ENCODE measurements around the gene PSMA5.
"Not testable (repeated sequence)": the region's sequence is repeated elsewhere in the genome, so short reads cannot be mapped to it uniquely, and the experiment has no call there.

PSMA5 gene

GRCh38 chr1:109432336-109432735 is 6.1 kb upstream of the PSMA5 start:
- no peak for DNase-seq (ENCODE audit: low spot score)

DNA sequence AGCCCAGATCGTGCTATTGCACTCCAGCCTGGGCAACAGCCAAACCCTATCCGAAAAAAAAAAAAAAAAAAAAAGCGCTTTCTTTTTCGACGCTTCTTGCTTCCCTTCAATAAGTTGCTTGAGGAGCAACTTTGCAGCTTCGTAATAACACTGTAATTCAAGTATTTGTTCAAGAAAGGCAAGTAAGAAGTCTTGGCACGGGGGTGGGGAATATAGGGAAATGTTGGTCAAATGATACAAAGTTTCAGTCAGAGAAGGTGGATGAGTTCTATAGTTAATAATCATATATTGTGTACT is 871 bp upstream of the PSMA5 start:
- no peak for DNase-seq (ENCODE audit: low spot score)

- DNase-seq (ENCODE audit: low spot score), result no peak
Observed at GRCh38 chr1:109425391-109426280, 612 bp downstream of the PSMA5 start.

GRCh38 chr1:109423498-109423897 is 2.8 kb downstream of the PSMA5 start:
- DNase-seq (ENCODE audit: low spot score), result no peak

GRCh38 chr1:109412551-109412950 is 13.7 kb downstream of the PSMA5 start:
- DNase-seq (ENCODE audit: low spot score), result no peak

GRCh38 chr1:109404838-109405237 is 21.4 kb downstream of the PSMA5 start:
- DNase-seq (ENCODE audit: low spot score), result no peak

DNA sequence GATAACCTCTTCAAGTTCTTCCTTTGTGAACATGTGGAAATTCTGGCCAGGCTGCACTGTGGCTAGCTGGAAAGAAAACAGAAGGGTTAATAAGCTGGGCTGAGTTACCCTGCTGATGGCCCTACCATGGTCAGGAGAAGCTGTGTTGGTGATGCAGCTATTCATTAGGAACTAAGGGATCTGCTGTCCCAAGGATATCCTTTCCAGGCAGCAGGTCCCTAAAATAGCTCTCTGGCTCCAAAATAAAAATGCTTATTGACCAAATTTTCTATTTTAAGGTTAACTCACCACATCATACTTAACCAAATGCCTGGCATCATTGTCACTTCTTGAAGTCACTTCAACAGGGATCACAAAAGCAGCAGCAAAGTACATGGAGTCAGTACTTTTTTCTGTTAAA is 24.2 kb downstream of the PSMA5 start:
- DNase-seq (ENCODE audit: low spot score), result no peak

- no peak for DNase-seq (ENCODE audit: low spot score)
Observed at GRCh38 chr1:109400035-109400655, 26.1 kb downstream of the PSMA5 start.

GRCh38 chr1:109399326-109399957 is 26.8 kb downstream of the PSMA5 start:
- DNase-seq (ENCODE audit: low spot score), result peak; percentile 27

GRCh38 chr1:109398343-109399225 is 27.7 kb downstream of the PSMA5 start:
- DNase-seq (ENCODE audit: low spot score), result no peak

DNA sequence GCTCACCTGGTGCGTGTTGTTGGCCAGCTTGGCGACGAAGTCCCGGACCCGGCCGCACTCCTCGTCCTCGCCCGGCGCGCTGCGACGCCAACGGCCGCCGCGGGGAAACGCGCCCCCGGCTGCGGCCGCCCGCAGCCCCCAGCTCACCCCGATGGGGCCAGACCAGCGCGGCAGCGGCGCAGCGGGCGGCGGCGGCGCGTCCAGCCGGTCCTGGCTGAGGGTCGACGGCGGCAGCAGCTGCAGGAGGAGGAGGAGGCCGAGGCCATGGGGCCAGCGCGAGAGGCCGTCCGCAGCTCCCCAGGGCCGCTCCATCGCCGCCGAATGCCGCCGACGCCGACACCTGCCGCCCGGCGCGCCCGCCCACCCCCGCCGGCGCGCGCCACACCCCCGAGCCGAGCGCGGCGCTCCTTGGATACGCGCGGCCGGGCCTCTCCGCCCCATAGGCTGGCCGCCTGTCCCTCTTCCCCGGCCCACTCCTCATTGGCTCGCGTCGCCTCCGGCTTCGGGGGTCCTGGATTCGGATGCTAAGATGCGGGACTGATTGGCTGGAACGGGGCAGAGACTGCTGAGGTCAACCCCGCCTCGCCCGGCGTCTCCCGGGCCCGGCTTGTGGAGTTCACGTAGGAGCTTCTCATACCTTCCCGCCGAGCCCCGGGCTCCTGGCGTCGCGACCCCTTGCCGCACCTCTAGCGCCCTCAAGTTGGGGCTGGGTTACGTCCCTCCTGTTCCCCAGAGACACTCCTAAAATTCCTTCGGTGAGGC is 28.5 kb downstream of the PSMA5 start, which contains the start of gene SORT1:
Gene SORT1 (minus strand): TSS at position 338 of the 762 bp plus-strand sequence. CDS start 26 bp downstream, at position 312.
- peak; percentile 94 for DNase-seq (ENCODE audit: low spot score)

DNA sequence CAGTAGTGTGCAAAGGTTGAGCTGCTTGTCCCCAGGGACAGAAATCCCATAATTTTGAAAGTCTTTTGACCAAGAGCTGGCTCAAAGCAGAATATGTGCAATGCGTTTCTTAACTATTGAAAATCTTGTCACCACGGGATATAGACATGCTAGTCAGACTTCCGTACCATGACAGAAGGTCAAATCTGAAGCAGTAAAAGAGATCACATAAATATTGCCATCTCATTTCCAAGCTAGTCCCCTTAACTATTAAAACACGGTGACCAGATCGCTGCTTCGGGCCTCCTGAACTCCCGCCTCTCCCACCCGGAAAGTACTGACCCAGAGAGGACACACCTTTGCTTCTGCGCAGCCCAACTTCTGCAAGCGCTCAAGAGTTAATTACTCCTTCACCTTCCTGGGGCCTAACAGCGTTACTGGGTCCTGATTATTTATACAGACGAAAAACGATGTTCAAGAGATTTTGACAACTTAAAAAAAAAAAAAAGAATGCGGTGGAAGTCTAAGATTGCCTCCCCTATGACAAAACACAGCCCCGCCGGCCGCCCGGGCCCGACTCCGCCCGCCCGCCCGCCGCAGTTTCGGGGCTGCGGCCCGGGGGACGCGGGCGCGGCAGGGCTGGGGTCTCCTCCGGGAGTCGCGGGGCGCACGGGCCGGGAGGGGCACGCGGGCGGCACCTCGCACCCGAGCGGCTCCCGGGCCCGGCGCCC is 29.2 kb downstream of the PSMA5 start:
- no peak for DNase-seq (ENCODE audit: low spot score)

- no peak for DNase-seq (ENCODE audit: low spot score)
Observed at GRCh38 chr1:109396513-109396839, 29.8 kb downstream of the PSMA5 start.

- DNase-seq (ENCODE audit: low spot score), result no peak
Observed at GRCh38 chr1:109395602-109396512, 30.4 kb downstream of the PSMA5 start.

GRCh38 chr1:109395282-109395599 is 31.0 kb downstream of the PSMA5 start:
- not testable (repeated sequence) for DNase-seq (ENCODE audit: low spot score)

DNA sequence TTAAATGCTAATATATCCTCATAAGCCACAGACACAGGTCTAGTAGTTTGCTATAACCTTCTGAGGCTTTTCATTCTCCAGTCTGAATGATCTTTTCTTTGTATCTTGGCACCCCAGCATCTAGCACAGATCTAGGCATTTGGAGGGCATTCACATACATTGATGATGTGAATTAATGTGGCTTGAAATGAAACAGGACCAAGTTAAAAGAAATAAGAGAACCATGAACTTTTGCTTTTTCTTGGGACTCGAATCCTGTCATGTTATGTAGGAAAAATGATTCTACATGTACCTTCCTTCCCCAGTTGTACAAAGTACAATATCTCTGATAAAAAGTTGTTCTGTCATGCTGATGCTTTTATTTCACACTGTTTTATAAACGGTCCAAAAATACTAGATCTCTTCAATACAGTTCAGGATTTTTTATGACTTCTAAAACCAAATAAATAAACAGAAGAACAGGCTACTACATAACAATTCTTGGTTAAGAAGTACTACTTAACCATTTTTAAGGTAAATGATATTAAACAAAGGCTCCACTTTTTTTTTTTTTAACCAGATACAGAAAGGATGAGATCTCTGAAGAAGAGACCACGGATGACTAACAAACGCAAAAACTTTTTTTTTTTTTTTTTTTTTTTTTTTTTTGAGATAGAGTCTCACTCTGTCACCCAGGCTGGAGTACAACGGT is 31.5 kb downstream of the PSMA5 start:
- DNase-seq (ENCODE audit: low spot score), result no peak

GRCh38 chr1:109393617-109394233 is 32.5 kb downstream of the PSMA5 start:
- DNase-seq (ENCODE audit: low spot score), result no peak

- DNase-seq (ENCODE audit: low spot score), result no peak
Observed at GRCh38 chr1:109392788-109393616, 33.2 kb downstream of the PSMA5 start.

All from D341Med (cell line).